Osteoblast (primary cell): ENCODE measurements around the gene CMIP. TPM values are rescaled to one million over a fixed set of nuclear protein-coding genes. Genes with fewer than 3 reads are reported as not detected.
A peak's percentile ranks its signal among the peaks of the same experiment; 100 is the strongest.

Source experiments
- DNase-seq: peaks from one replicate; pipeline ENCODE4 v3.0.0; 2011; ENCODE audit warnings: low spot score, mixed read lengths; ENCODE audit not compliant: insufficient read length; ENCODE audit errors: missing footprints
- H2AFZ ChIP-seq: 2 replicates; pipeline ENCODE4 v1.6.0; 2011; ENCODE audit warnings: mild to moderate bottlenecking, low read length
- H3K27ac ChIP-seq: 2 replicates; pipeline ENCODE4 v1.5.1; 2011; ENCODE audit warnings: mild to moderate bottlenecking, low read depth, low read length, moderate library complexity
- H3K27me3 ChIP-seq: 2 replicates; pipeline ENCODE4 v1.6.0; 2012; ENCODE audit warnings: mild to moderate bottlenecking, control low read depth, inconsistent platforms, low read length, moderate library complexity; ENCODE audit not compliant: insufficient read depth
- H3K36me3 ChIP-seq: 2 replicates; pipeline ENCODE4 v1.5.1; 2011; ENCODE audit warnings: mild to moderate bottlenecking, low read length, control low read depth, moderate library complexity; ENCODE audit not compliant: insufficient read depth
- H3K4me1 ChIP-seq: 2 replicates; pipeline ENCODE4 v1.5.1; 2011; ENCODE audit warnings: mild to moderate bottlenecking, low read length, control low read depth, moderate library complexity; ENCODE audit not compliant: insufficient read depth
- H3K4me2 ChIP-seq: 2 replicates; pipeline ENCODE4 v1.6.0; 2011; ENCODE audit warnings: mild to moderate bottlenecking, low read length; ENCODE audit not compliant: insufficient read depth
- H3K4me3 ChIP-seq: fragments of 200-600 bp; sonication (generic); 3 replicates; pipeline ENCODE4 v1.5.1; 2012; ENCODE audit warnings: mild to moderate bottlenecking, low read length, inconsistent platforms; ENCODE audit not compliant: insufficient read depth
- H3K79me2 ChIP-seq: 2 replicates; pipeline ENCODE4 v1.6.0; 2012; ENCODE audit warnings: mild to moderate bottlenecking, low read length, control low read depth, inconsistent platforms; ENCODE audit not compliant: insufficient read depth
- H3K9me3 ChIP-seq: 2 replicates; pipeline ENCODE4 v1.5.1; 2011; ENCODE audit warnings: low read depth, low read length, control low read depth
- H4K20me1 ChIP-seq: 2 replicates; pipeline ENCODE4 v1.6.0; 2012; ENCODE audit warnings: mild to moderate bottlenecking, low read length, control low read depth; ENCODE audit not compliant: insufficient read depth
- CTCF ChIP-seq: IDR thresholded peaks from 2 replicates; pipeline ENCODE4 v1.5.1; 2011; ENCODE audit warnings: mild to moderate bottlenecking, low read depth, low read length, moderate library complexity; ENCODE audit errors: extremely low read depth
- total RNA-seq: library from RNA; depleted of rRNA; stranded (reverse); fragments of >200 nt; gene quantifications from 2 replicates; pipeline ENCODE4 v1.2.3, GENCODE V29; 2012

CMIP gene
- total RNA-seq, 1 donor = 8.3 TPM

- Histone ChIP-seq H3K36me3 (no peaks in the 10 kb centered on the region), H2AFZ (no peak overlapping the region), H4K20me1 (peaks cover 56% of the 10 kb centered on the region), H3K4me3 (no peak overlapping the region), H3K27me3 (peaks cover 11% of the 10 kb centered on the region), H3K4me1 (peaks cover 6% of the 10 kb centered on the region), H3K79me2 (peaks cover 75% of the 10 kb centered on the region), H3K27ac (no peak overlapping the region), H3K9me3 (no peaks in the 10 kb centered on the region), H3K4me2 (peak overlapping the region; percentile 94)
- DNase-seq = no peak
- no peak for TF ChIP-seq CTCF
Measured at GRCh38 chr16:81447383-81448101, 2.9 kb downstream of the CMIP start.

GRCh38 chr16:81448154-81449131 is 3.8 kb downstream of the CMIP start:
- Histone ChIP-seq H3K27me3 (peaks cover 4% of the 10 kb centered on the region), H3K4me3 (no peak overlapping the region), H2AFZ (no peak overlapping the region), H3K4me2 (no peak overlapping the region), H3K27ac (no peak overlapping the region), H3K79me2 (peaks cover 84% of the 10 kb centered on the region), H3K4me1 (peaks cover 6% of the 10 kb centered on the region), H4K20me1 (peaks cover 65% of the 10 kb centered on the region), H3K36me3 (no peaks in the 10 kb centered on the region), H3K9me3 (no peaks in the 10 kb centered on the region)
- no peak for TF ChIP-seq CTCF
- no peak for DNase-seq

- no peak overlapping the region for H3K4me2 ChIP-seq
- DNase-seq = no peak
- H3K4me1 ChIP-seq = peaks cover 6% of the 10 kb centered on the region
- peaks cover 92% of the 10 kb centered on the region for H3K79me2 ChIP-seq
- H3K27me3 ChIP-seq = no peaks in the 10 kb centered on the region
- no peaks in the 10 kb centered on the region for H3K9me3 ChIP-seq
- no peaks in the 10 kb centered on the region for H3K36me3 ChIP-seq
- no peak overlapping the region for H3K27ac ChIP-seq
- peaks cover 73% of the 10 kb centered on the region for H4K20me1 ChIP-seq
- TF ChIP-seq CTCF = no peak
- no peak overlapping the region for H3K4me3 ChIP-seq
- no peak overlapping the region for H2AFZ ChIP-seq
Measured at GRCh38 chr16:81449241-81449640, 4.6 kb downstream of the CMIP start.
